Right cardiac atrium (tissue), 5 donors: Measurements from ENCODE around the gene RBM41. TPM values are rescaled to one million over a fixed set of nuclear protein-coding genes. Genes with fewer than 3 reads are reported as not detected.

ENCODE experiments used
- ATAC-seq, 2 donors: fragments of 200-7000 bp; cut with Tn5 transposase; one replicate each; pipeline versions ENCODE4 v1.8.0 to v1.9.1; 2020; ENCODE audit warnings: moderate library complexity in 2 of 2, mild to moderate bottlenecking in 1 of 2
- DNase-seq, 3 donors: peaks; one replicate each; pipeline ENCODE4 v3.0.0-alpha.2; 2020
- H3K27ac ChIP-seq: one replicate; pipeline ENCODE4 v1.5.1; 2013; ENCODE audit warnings: mild to moderate bottlenecking, low read length, control low read depth, moderate library complexity
- H3K27me3 ChIP-seq: one replicate; pipeline ENCODE4 v1.6.1; 2013; ENCODE audit not compliant: control insufficient read depth, insufficient read depth
- H3K4me1 ChIP-seq: one replicate; pipeline ENCODE4 v1.6.1; 2013; ENCODE audit warnings: low read length; ENCODE audit not compliant: control insufficient read depth, insufficient read depth
- H3K4me3 ChIP-seq: one replicate; pipeline ENCODE4 v1.5.1; 2013; ENCODE audit warnings: low read length, control low read depth
- H3K9me3 ChIP-seq: one replicate; pipeline ENCODE4 v1.6.1; 2013; ENCODE audit warnings: low read length; ENCODE audit not compliant: control insufficient read depth
- WGBS: extraction: QIAGEN DNeasy Blood & Tissue Kit; methylation state at CpG from one replicate; pipeline ENCODE4 v1.1.7; 2013; 5-methylcytosine and 5-hydroxymethylcytosine counted together
- intact Hi-C, 4 donors: fragments of 100-400 bp; cut with DNase I; formaldehyde crosslinking; loops; one replicate each; pipeline versions ENCODE4 v1.11.0 to v1.14.0; 2022 to 2023
- polyA plus RNA-seq: library from polyadenylated mRNA; stranded (reverse); fragments of 200-250 nt; gene quantifications from one replicate; pipeline ENCODE4 v1.2.3, GENCODE V29; 2013
- total RNA-seq, 4 donors: library from RNA; stranded (reverse); fragmentation: NEBNext Ultra II Directional; extraction: Animal tissue kit (Norgen Biotek cat#: 25700); gene quantifications; one replicate each; pipeline ENCODE4 v1.2.1, GENCODE V29; 2021
- donor health status: healthy with polysubstance abuse.
- donor health status: DM: no; HTN: yes; CAD: no.
- donor health status: DM: no; HTN: no; CAD: no.
- donor health status: DM: no; HTN: yes; CAD: no; lungs with severe emphysema.
- donor health status: DM: yes; HTN: yes; CAD: no.

The RBM41 gene
- total and polyA plus RNA-seq, 5 donors: 4.9 to 15.7 (median 13.8) TPM

DNA sequence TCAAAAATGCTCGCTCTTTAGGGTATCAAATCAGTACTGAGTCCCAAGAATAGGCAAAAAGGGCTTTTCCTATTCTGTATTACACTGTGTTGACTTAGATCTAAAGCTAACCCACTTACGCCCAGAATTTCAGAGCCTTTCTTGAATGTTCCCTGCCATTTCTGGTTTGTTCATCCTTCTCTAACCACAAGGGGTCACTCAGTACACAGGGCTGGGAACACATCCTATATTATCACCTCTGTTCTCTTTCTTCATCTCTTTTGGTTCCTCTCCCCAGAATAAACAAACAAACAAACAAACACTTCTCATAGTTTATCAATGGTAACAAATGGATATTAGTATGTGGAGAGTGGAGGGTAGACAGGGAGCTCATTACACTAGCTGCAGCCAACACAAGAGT is 93.1 kb downstream of the RBM41 start:
- Histone ChIP-seq H3K27me3 (no peaks in the 10 kb centered on the region), H3K4me3 (no peak overlapping the region), H3K9me3 (no peaks in the 10 kb centered on the region), H3K27ac (no peak overlapping the region), H3K4me1 (no peaks in the 10 kb centered on the region)
- DNase-seq (no peak), ATAC-seq (no peak)
- intact Hi-C loops: no loop called here
- 25% methylated on average over 2 of the region's 2 CpGs for WGBS

DNA sequence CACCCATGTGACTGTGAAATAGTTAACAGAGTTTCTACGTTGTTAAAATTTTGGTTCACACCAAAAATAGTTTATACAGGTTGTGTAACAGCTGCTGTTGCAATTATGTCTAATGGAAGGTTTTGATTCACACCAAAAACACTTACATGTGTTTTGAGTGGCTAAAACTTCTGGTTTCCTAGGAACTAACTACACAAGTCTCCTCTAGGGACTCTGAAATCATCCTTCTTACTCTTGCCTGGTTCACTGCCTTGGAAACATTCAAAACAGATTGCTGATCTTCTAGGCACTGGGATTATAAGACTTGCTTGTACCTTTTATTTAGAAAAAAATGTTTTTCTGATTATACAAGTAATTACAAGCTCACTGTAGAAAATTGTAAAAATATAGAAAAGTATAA is 103.7 kb downstream of the RBM41 start:
- 14% methylated on average over 1 of the region's 1 CpG for WGBS
- Histone ChIP-seq H3K9me3 (no peaks in the 10 kb centered on the region), H3K4me3 (no peak overlapping the region), H3K27me3 (no peaks in the 10 kb centered on the region), H3K4me1 (no peaks in the 10 kb centered on the region), H3K27ac (no peak overlapping the region)
- intact Hi-C loops: no loop called here
- no peak for DNase-seq
- no peak for ATAC-seq

Other genes with a start within 250 kb of the RBM41 start
- not detected for gene RIPPLY1, start 215.5 kb downstream of the RBM41 start, total RNA-seq
- not detected for gene RIPPLY1, start 215.5 kb downstream of the RBM41 start, polyA plus RNA-seq
- not detected for gene CLDN2, start 198.4 kb downstream of the RBM41 start, total RNA-seq
- gene CLDN2, start 198.4 kb downstream of the RBM41 start, polyA plus RNA-seq: 0.05 TPM
- gene MORC4, start 118.6 kb downstream of the RBM41 start, total RNA-seq: 1 to 10 TPM; 3.7 to 6.6 (median 4.3) TPM
- gene MORC4, start 118.6 kb downstream of the RBM41 start, polyA plus RNA-seq: 2.1 TPM
- under 1 TPM; 0.23 to 0.88 (median 0.41) TPM for gene NUP62CL, start 87.6 kb upstream of the RBM41 start, total RNA-seq
- 0.52 TPM for gene NUP62CL, start 87.6 kb upstream of the RBM41 start, polyA plus RNA-seq
- gene DNAAF6, start 87.8 kb upstream of the RBM41 start, total RNA-seq: not detected
- gene DNAAF6, start 87.8 kb upstream of the RBM41 start, polyA plus RNA-seq: not detected